GM19099 (cell line): ENCODE results near the gene GSK3A.

Experiments used
- POLR2A ChIP-seq: IDR thresholded peaks from 3 replicates; pipeline ENCODE4 v1.6.1; 2011; ENCODE audit warnings: low read depth; ENCODE audit not compliant: insufficient read length; ENCODE audit errors: extremely low read depth

Gene GSK3A

DNA sequence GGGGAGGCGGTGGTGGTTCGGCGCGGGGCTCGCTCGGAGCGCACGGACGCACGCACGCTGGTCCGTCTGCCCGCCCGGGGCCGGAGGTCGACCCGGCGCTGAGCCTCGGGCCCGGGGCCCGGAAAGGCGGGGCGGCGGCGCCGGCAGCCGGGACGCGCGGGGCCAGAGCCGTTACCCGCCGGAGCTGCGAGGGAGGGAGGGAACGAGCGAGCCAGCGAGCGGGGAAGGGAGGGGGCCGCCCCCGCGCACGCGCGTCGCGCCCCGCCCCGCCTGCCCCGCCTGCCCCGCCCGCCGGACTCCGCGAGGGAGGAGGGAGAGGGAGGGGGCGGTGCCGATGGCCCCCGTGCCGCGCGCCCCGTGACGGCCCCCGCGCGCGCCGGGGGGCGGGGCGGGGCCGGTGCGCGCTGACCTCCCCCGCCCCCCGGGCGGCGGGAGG lies 41.7 kb upstream of the GSK3A start:
- peak; percentile 63 for TF ChIP-seq POLR2A

DNA sequence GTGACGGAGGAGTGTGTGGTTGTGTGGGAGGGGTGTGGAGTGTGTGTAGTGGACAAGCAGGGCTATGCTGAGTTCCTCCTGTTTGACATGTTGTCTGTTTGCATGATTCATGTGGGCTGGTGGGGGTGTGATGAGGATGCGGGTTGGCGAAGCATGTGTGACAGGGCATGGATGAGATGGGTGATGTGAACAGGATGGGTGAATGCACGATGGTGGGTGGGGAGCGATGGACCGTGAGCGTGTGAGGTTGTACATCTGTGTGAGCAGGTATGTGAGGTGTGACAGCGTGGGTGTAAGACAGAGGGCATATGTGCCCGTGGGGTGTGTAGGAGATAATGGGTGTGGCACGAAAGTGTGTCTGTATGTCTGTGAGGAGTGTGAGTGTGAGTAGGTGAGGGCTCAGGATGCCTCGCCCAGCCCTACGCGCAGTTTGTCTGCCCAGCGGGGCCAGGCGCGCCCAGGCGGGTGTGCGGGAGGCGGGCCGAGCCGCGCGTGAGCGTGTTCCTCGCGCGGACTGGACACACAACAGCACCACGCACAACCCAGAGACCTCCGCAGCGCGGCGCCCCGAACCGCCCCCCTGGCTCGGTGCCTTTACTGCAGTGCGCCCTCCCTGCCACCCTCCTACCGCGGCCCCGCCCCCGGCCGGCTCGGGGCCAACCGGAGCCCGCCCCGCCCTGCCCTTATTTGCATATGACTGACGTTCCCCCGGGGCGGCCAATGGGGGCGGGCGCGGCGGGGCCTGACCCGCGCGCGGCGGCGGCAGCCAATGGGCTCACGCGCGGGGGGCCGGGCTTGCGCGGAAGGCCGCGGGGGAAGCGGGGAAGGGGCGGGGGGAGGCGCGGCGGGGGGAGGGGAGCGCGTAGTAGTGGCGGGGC lies 41.0 kb upstream of the GSK3A start:
- TF ChIP-seq POLR2A: peak; percentile 71

DNA sequence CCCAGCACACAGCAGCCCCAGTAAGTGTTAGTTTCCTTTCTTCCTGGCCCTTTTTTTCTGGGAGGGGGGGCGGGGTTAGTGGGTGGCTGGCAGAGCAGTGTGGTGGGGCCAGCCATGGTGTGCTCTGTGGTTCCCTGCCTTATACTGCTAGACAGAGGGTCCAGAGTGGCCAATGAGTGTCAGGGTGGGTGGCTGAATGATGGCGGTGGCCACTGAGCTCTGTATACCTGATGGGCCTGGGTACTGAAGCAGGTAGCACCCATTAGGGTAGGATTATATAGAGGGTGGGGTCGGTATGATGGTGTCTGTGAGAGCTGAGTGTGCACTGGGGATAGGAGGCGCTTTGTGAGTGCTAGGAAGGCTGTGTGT lies 40.4 kb upstream of the GSK3A start:
- no peak for TF ChIP-seq POLR2A

DNA sequence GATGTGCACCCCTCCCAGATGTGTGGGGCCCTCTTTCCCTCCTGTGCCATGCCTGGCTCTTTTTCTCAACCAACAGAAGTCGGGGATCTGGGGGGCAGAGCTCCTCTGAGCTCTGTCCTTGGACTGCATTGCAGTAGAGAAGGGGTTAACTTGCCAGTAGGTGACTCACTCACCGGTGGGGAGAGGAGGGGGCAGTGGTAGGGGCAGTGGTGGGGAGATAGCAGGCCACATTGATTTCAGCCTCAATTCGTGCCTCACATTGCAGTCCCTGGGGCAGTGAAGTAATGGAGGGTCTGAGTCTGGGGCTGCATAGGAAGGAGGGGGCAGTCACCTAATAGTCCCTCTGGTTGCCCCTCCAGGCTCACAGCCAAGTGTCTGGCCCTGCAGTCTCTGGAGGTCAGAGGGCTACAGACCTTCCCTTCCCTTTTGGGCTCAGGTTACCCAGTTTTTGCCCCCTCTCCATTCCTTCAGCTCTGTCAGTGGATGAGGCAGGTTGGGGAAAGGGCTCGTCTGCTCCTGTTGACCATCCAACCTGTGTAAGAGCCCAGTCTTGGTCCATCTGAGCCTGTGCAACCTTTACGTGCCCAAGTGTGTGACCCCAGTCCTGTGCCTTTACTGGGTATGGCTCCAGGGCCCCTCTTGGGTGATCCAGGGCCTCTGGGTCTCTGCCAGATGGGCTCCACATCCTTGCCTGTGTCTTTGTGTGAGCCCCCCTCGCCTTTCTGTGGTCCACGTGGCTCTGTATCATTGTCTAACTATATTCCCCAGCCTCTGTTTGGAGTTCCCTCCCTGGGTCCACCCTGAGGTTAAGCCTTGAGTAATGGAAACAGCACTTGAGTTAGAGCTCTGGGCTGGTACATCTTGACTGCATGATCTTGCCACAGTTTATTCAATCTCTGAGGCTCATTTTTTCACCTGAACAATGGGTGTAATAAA lies 39.7 kb upstream of the GSK3A start:
- TF ChIP-seq POLR2A: no peak

DNA sequence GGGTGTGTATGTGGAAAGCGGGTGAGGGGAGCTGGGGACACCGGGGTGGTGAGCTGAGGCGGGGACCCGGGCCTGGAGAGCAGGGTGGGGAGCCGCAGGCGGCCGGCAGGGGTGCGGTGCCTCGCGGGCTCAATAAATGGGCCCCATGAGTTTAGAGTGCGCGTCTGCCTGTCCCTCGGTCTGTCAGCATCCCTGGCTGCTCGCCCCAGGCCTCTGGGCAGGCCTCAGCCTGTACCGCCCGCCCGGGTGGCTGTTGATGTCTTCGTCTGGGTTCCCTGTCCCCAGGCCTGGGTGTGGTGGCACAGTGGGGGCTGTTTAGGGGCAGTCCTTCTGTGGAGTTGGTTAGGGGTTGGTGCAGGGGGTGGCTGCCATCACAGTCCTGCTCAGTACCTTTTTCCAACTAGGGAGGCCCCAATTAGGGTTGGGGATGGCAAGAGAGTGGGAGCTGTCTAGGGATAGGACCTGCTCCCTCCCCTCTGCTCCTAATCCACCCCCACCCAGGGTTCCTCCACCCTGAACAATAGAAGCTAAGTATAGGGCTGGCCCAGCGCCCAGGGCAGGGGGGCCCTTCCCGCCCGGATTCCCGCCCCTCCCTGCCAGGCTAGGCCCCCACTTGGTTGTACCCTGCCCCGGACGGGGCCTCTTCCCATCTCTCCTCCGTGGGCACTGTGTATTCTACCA lies 38.9 kb upstream of the GSK3A start:
- no peak for TF ChIP-seq POLR2A

DNA sequence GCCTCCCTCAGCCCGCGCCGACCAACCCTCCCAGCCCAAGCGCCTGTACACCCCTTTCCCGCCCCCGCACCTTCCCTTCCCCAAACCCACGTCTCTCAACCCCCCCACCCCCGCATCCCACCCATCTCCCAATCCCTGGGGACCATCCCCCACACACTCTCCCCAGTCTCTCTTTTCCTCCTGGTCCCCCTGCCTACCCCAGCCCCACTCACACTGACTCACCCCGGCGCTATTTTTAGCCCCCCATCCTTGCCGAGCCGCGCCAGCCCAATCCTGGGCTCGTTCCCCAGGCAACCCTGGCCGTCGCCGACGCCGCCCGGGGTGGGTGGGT lies 38.4 kb upstream of the GSK3A start:
- TF ChIP-seq POLR2A: no peak

DNA sequence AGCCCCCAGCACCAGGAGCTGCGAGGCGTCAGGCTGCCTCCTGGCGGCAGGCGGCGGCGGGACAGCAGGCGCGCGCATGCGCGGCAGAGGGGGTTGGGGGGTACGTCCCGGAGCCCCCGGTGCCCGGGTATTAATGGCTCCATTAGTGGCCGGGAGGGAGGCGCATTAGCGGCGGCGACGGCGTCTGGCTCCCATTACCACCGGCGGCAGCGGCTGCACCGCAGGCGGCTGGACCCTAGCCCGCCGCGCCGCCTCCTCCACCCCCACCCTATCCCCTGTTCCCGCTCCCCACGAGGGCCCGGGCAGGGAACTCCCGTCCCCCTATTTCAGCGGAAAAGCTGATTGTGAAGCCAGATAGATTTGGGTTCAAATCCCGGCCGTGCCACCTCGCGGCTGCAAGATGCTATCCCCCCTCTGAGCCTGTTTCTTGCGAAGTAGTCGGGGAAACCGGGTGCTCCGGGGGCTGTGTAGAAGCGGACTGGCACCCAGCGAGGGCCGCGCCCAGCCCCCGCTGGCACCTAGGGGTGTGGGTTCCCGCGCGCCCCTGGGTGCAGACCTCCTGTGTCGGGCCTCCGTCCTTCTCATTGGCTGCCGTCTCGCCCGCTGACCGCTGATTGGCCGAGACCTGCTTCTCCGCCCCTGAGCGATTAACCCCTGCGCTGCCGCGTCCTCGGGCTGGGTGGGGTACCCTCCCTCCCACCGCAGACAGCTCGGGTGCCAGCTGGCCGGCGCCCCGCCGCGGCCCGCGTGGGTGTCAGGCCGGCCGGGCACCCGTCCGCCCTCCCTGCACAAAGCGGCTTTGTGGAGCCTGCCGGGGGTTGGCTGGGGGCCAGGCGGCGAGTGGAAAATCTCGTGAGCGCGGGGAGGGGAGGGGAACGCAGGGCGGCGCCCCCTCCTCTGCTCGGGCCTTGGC lies 37.8 kb upstream of the GSK3A start:
- peak; percentile 66 for TF ChIP-seq POLR2A

DNA sequence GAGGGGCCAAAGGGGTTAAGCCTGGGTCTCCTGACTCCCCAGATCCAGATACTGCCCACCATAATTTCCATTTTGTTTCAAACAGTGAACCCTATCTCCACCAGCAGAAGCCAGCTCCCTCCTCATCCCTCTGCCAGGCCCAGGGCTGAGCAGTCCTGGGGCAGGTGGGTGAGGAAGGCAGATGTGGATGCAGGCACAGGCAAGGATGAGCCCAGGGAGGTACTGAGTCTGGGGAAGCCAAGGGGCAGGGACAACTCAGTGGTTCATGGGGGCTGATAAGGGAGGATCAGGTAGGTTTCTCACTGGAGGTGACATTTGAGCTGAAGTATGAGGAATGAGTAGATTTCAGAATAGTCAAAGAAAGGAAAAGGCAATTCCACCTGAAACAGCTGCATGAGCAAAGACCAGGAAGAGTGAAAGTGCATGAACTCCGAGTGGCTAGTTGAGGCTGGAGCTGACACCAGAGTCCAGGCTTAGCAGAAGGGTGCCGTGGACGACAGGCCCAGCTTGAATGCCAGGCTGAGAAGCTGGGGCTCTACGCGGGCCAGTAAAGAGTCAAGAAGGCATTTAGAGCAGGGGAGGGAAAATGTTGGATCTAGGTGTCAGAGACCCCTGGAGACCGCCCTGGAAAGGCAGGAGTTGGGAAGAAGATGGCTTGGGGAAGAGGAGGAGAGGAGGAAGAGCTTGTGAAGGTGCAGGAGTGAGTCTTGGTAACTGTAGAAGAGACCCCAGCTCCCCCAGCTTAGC lies 36.9 kb upstream of the GSK3A start:
- no peak for TF ChIP-seq POLR2A

DNA sequence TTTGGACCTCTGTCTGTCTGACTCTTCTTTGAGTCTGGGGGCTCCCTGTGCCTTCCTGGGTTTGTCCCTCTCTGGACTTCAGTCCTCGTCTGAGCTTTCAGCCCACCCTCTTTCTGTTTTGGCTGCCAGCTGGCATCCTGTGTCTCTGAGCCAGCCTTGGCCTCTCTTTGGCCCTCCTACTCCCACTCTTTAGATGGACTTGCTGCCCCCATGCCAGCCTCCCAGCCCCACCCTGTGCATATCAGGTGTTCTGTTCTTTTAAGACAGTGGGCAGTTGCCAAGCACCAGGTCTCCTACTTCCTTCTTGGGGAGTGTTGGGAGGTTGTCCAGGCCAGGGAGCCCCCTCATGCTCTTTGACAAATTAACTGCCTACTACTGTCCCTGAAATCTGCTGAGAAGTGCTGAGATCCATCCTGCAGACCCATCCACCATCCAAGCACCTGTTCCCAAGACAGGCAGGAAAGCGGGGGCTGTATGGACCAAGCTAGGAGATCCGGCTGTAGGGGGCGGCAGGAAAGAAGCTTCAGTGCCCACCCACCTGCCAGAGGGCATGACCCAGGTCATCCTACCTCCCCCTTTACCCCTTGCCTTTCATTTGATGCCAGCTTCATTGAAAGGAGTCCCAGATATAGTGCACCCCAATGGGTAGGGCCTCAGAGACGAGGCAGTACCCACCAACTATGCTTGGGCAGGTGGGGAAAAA lies 36.2 kb upstream of the GSK3A start:
- TF ChIP-seq POLR2A: no peak

DNA sequence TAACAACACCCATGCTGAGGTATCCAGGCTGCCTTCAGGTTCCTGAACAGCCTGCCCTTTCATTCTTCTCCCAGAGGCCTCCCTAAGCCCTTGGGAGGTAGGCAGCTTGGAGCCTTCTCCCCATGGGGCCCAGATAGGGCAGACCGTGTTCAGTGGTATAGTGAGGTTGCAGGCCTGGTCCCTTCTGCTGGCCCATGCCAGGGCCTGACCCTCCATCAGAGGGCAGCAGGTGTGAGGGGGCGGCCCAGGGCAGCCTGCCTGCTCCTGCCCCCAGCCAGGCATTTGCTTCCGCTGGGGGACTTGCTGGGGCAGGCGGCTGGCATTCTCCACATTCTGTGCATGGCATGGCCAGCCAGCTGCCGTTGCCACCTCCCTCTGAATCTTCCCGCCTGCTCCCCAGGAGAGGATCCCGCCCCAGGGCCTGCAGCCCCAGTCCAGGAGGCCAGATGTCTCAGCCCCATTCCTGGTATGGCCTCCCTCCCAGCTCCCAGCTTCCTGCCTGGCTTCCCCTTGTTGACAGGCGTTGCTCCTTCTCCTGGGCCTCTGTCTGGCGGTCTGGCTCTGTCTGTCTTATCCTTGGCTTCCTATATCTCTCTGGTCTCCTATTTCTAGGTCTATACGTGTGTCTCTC lies 35.5 kb upstream of the GSK3A start:
- no peak for TF ChIP-seq POLR2A

DNA sequence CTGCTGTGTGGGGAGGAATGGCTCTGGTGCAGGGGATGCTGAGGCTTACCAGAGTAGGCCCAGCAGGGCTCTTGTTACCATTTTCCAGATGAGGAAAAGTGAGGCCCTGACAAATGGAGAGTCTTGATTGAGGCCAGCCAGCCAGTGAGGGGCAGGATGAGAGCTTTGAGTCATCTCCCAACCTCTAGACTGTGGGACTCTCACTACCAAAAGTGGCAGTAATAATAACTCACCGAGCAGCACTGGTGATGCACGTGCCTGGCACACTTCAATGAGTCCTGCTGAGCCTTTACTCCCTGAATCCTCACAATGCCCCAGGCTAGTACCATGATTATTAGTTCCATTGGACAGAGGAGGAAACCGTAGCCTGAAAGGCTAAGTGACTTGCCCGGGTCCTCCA lies 34.4 kb upstream of the GSK3A start:
- no peak for TF ChIP-seq POLR2A

DNA sequence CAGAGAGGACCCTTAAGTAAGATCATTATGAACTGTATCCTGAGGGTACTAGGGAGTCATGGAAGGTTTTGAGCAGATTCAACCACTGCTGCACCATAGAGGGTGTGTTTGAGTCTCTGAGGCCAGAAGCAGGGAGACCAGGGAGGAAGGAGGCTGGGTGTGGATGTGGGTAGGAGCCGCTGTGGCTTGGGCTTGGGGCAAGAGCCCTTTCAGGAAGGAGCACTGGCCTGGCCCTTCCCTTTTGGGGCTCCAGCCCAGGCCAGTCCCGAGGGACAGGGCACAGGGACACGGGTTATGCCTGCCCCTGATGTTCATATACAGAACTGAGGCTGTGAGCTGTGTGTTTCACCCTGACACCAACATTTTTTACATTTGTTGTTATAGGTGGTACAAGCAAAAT lies 33.9 kb upstream of the GSK3A start:
- no peak for TF ChIP-seq POLR2A

DNA sequence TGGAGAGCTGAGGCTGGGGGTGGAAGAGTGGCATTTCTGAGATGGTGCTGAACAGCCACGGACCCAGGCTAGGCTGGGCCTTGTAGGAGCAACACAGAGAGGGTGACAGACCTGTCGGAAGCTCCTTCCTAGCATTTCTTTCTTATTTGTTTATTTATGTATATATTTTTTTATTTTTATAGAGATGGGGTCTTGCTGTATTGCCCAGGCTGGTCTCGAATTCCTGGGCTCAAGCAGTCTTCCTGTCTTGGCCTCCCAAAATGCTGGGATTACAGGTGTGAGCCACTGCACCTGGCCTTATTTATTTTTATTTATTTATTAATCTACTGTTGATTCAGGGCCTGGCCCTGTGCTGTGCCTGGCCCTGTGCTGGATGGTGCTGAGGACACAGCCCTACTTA lies 33.1 kb upstream of the GSK3A start:
- no peak for TF ChIP-seq POLR2A
